Tibial nerve (tissue), 4 donors: ENCODE results near the gene EFCAB6.

Experiments used
- CTCF ChIP-seq, 5 experiments: fragments of 200-600 bp in 3 of 5; fragments of 450-650 bp in 2 of 5; sonication (generic) in 3 of 5; IDR thresholded peaks; one replicate each; pipeline ENCODE4 v1.5.1; 2016 to 2019; ENCODE audit warnings: antibody characterized with exemption in 5 of 5, mild to moderate bottlenecking in 3 of 5, moderate library complexity in 2 of 5
- EP300 ChIP-seq, 2 donors: sonication (generic); formaldehyde crosslinking; IDR thresholded peaks; one replicate each; pipeline ENCODE4 v1.6.1; 2017; ENCODE audit warnings: antibody characterized with exemption in 2 of 2, mild to moderate bottlenecking in 1 of 2

GRCh38 chr22:43707648-43708047, 104.5 kb downstream of the EFCAB6 start:
- TF ChIP-seq CTCF (IDR thresholded peaks at IDR 0.05) (no peak), EP300 (IDR thresholded peaks at IDR 0.05) (no peak)
